Measurements from ENCODE around the gene BATF.

DNA sequence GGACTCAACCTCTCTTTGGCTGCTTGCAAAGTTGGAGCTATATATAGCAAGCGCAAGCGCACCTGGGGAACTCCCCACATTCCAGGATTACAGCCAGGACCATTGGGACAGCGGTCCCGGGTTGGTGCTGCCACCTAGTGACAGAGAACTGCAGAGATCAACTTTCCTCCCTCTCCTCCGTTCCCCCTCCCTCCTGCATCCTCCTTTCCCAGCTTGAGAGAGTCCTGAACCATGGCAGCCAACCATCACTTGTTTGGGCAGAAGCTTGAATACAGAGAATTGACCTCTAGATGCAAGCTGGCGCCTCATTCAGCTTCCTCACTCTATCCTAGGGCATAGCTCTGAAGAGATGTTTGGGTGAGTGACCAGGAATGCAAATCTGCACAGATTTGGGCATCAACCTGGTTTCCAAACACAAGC lies 38.8 kb downstream of the BATF start:
- no peak for TF ChIP-seq SP1 (IDR thresholded peaks at IDR 0.05)
- no peak for TF ChIP-seq ZNF384 (IDR thresholded peaks at IDR 0.05)

Data from HEK293T (cell line).